Lower leg skin (tissue), 4 donors: ENCODE data around the gene DMAC2L. TPM values are rescaled to one million over a fixed set of nuclear protein-coding genes. Genes with fewer than 3 reads are reported as not detected.
A peak's percentile ranks its signal among the peaks of the same experiment; 100 is the strongest.
"Not testable (repeated sequence)": the region's sequence is repeated elsewhere in the genome, so short reads cannot be mapped to it uniquely, and the experiment has no call there.

ENCODE experiments used
- DNase-seq, 2 donors: peaks; one replicate each; pipeline ENCODE4 v3.0.0-alpha.2; 2019; ENCODE audit warnings: low spot score in 2 of 2
- H3K4me3 ChIP-seq: fragments of 200-600 bp; sonication (generic); 2 replicates; pipeline ENCODE4 v1.5.1; 2017; ENCODE audit warnings: mild to moderate bottlenecking, low read depth; ENCODE audit not compliant: poor library complexity, severe bottlenecking
- CTCF ChIP-seq, 3 donors: fragments of 450-650 bp; IDR thresholded peaks; one replicate each; pipeline ENCODE4 v1.5.1; 2016; ENCODE audit warnings: antibody characterized with exemption in 3 of 3, mild to moderate bottlenecking in 3 of 3, moderate library complexity in 2 of 3
- POLR2A ChIP-seq, 2 donors: fragments of 450-650 bp; IDR thresholded peaks; one replicate each; pipeline ENCODE4 v1.6.1; 2016 to 2017; ENCODE audit warnings: antibody characterized with exemption in 2 of 2, mild to moderate bottlenecking in 1 of 2, moderate library complexity in 1 of 2
- WGBS, 2 donors: methylation state at CpG; one replicate each; pipeline ENCODE4 v1.1.5; 2018; 5-methylcytosine and 5-hydroxymethylcytosine counted together
- intact Hi-C: fragments of 100-400 bp; cut with DNase I; formaldehyde crosslinking; loops from one replicate; pipeline ENCODE4 v1.15.0; 2023; ENCODE audit warnings: low total_unique reads
- total RNA-seq, 4 donors: library from RNA; depleted of rRNA; stranded (reverse); fragments of >200 nt; gene quantifications; one replicate each; pipeline ENCODE4 v1.1.0, GENCODE V29; 2016

DMAC2L gene
- total RNA-seq, 4 donors from 2014 or later = 8.9 to 24.6 (median 15.3) TPM

GRCh38 chr14:50362764-50363713 is 50.9 kb downstream of the DMAC2L start:
- intact Hi-C loops = no loop called here
- DNase-seq = no peak
- TF ChIP-seq CTCF (IDR thresholded peaks at IDR 0.05) = no peak
- no peak for TF ChIP-seq POLR2A (IDR thresholded peaks at IDR 0.05)
- WGBS, 2 donors = 69 to 82% methylated on average over 14 of the region's 14 CpGs
- no peak overlapping the region for H3K4me3 ChIP-seq

GRCh38 chr14:50363714-50364111 is 51.6 kb downstream of the DMAC2L start:
- WGBS, 2 donors = 17 to 22% methylated on average over 4 of the region's 4 CpGs

GRCh38 chr14:50364792-50365191 is 52.7 kb downstream of the DMAC2L start:
- H3K4me3 ChIP-seq = no peak overlapping the region
- WGBS, 2 donors = 54 to 59% methylated on average over 1 of the region's 1 CpG
- intact Hi-C loops = no loop called here
- DNase-seq = no peak
- TF ChIP-seq POLR2A (IDR thresholded peaks at IDR 0.05) (no peak), CTCF (IDR thresholded peaks at IDR 0.05) (no peak)

More at GRCh38 chr14:50363714-50364111, 51.6 kb downstream of the DMAC2L start:
- DNase-seq = peak in 1 of 2 donors; percentile 31
- TF ChIP-seq POLR2A (IDR thresholded peaks at IDR 0.05) (no peak), CTCF (IDR thresholded peaks at IDR 0.05) (no peak)
- intact Hi-C loops = no loop called here
- no peak overlapping the region for H3K4me3 ChIP-seq

GRCh38 chr14:50365572-50365971 is 53.4 kb downstream of the DMAC2L start:
- H3K4me3 ChIP-seq, DNase-seq, intact Hi-C loops: not testable (repeated sequence)
- 52 to 57% methylated on average over 7 of the region's 7 CpGs for WGBS, 2 donors

DNA sequence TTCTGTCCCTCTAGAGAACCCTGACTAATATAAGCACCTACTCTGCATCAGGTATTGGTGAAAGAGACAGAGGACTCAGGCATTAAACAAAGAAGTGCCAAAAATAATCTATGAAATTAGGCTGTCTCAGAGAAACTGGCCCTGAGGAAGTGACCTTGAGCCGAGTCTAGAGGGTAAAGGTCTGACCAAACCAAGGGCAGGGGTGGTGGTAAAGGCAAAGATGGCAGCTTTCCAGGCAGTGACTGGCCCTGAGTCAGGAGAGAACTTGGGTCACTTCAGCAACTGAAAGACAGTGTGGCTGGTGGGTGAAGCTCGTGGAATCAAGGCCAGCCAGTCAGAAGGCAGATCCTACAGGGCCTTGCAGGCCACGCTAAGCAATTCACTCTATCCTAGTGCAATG is 54.0 kb downstream of the DMAC2L start:
- no peak overlapping the region for H3K4me3 ChIP-seq
- DNase-seq = no peak
- WGBS, 2 donors = 84 to 89% methylated on average over 3 of the region's 3 CpGs
- intact Hi-C loops = no loop called here
- TF ChIP-seq CTCF (IDR thresholded peaks at IDR 0.05) (no peak), POLR2A (IDR thresholded peaks at IDR 0.05) (no peak)

GRCh38 chr14:50366589-50366988 is 54.5 kb downstream of the DMAC2L start:
- TF ChIP-seq CTCF (IDR thresholded peaks at IDR 0.05) = no peak
- no peak for TF ChIP-seq POLR2A (IDR thresholded peaks at IDR 0.05)
- no peak overlapping the region for H3K4me3 ChIP-seq
- DNase-seq = no peak
- intact Hi-C loops = no loop called here
- 95 to 96% methylated on average over 4 of the region's 4 CpGs for WGBS, 2 donors
